ENCODE results near the gene KIF25.

DNA sequence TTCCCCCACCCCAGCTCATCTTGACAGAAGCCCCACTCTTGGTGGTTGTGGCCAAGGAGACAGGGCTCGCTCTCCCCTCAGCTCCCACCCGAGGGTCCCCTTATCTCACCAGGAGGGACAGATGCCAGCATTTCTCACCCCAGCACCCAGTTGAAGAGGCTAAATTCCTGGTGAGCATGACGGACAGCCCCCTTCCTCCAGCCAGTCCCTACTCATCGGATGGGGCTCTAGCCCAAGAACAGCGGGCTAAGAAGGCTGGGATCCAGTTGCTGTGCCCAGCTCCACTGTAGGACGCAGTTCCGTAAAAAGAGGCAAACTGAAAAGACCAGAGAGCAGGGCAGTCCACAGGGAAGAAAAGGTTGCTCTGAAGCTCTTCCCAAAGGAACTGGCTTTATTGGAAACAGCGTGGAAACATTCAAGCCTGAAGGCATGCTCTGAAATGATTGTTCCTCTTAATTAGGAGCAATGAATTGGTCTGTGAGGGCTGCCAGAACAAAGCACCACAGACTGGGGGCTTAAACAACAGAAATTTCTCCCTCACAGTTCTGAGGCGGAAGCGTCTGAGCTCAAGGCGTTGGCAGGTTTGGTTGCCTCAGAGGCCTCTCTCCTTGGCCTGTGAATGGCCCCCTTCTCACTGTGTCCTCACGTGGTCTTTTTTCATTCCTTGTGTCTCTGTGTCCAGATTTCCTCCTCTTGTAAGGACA lies 17.9 kb upstream of the KIF25 start:
- TF ChIP-seq POLR2A (IDR thresholded peaks at IDR 0.05; ENCODE audit: low read depth), result no peak
- TF ChIP-seq, protein P1, sequence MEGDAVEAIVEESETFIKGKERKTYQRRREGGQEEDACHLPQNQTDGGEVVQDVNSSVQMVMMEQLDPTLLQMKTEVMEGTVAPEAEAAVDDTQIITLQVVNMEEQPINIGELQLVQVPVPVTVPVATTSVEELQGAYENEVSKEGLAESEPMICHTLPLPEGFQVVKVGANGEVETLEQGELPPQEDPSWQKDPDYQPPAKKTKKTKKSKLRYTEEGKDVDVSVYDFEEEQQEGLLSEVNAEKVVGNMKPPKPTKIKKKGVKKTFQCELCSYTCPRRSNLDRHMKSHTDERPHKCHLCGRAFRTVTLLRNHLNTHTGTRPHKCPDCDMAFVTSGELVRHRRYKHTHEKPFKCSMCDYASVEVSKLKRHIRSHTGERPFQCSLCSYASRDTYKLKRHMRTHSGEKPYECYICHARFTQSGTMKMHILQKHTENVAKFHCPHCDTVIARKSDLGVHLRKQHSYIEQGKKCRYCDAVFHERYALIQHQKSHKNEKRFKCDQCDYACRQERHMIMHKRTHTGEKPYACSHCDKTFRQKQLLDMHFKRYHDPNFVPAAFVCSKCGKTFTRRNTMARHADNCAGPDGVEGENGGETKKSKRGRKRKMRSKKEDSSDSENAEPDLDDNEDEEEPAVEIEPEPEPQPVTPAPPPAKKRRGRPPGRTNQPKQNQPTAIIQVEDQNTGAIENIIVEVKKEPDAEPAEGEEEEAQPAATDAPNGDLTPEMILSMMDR (IDR thresholded peaks at IDR 0.05), result no peak
- no peak for TF ChIP-seq POLR2AphosphoS5 (IDR thresholded peaks at IDR 0.05)
- TF ChIP-seq EP300 (IDR thresholded peaks at IDR 0.05), result no peak
